Lower leg skin (tissue), 4 donors: ENCODE measurements around the gene GRIP1. TPM values are rescaled to one million over a fixed set of nuclear protein-coding genes. Genes with fewer than 3 reads are reported as not detected.

Experiments used
- DNase-seq, 2 donors: peaks; one replicate each; pipeline ENCODE4 v3.0.0-alpha.2; 2019; ENCODE audit warnings: low spot score in 2 of 2
- H3K4me3 ChIP-seq: fragments of 200-600 bp; sonication (generic); 2 replicates; pipeline ENCODE4 v1.5.1; 2017; ENCODE audit warnings: mild to moderate bottlenecking, low read depth; ENCODE audit not compliant: poor library complexity, severe bottlenecking
- CTCF ChIP-seq, 3 donors: fragments of 450-650 bp; IDR thresholded peaks; one replicate each; pipeline ENCODE4 v1.5.1; 2016; ENCODE audit warnings: antibody characterized with exemption in 3 of 3, mild to moderate bottlenecking in 3 of 3, moderate library complexity in 2 of 3
- POLR2A ChIP-seq, 2 donors: fragments of 450-650 bp; IDR thresholded peaks; one replicate each; pipeline ENCODE4 v1.6.1; 2016 to 2017; ENCODE audit warnings: antibody characterized with exemption in 2 of 2, mild to moderate bottlenecking in 1 of 2, moderate library complexity in 1 of 2
- WGBS, 2 donors: methylation state at CpG; one replicate each; pipeline ENCODE4 v1.1.5; 2018; 5-methylcytosine and 5-hydroxymethylcytosine counted together
- intact Hi-C: fragments of 100-400 bp; cut with DNase I; formaldehyde crosslinking; loops from one replicate; pipeline ENCODE4 v1.15.0; 2023; ENCODE audit warnings: low total_unique reads
- total RNA-seq, 4 donors: library from RNA; depleted of rRNA; stranded (reverse); fragments of >200 nt; gene quantifications; one replicate each; pipeline ENCODE4 v1.1.0, GENCODE V29; 2016

The GRIP1 gene
- total RNA-seq, 4 donors from 2014 or later, result 11.5 to 25.3 (median 12.3) TPM

DNA sequence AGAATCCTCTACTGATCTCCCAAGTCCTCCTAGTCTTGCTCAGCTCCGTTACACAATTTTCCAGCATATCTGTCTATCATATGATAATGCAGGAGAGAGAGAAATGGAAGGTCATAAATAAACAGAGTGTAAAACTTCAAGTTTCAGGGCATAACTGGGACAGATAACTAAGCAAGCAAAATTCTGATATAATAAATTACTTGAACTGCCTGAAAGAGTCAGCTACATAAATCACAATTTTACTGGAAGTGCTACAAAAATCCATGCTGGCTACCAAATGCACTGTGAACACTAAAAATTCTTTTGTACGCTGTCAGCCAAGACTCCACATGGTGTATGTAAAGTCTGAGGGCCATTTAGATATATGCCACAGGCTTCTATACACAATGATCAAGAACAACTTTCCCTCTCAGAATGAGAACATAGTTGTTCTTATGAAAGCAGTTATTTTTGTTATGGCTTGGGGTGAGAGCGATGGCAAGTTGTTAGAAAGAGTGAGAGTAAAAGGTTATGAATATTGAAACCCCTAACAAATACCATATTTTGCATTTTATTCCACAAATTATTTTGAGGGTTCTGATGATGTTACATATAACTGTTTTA lies 41.1 kb downstream of the GRIP1 start:
- DNase-seq, result no peak
- intact Hi-C loops, result no loop called here
- WGBS, 2 donors, result 78 to 82% methylated on average over 3 of the region's 3 CpGs
- H3K4me3 ChIP-seq, result no peak overlapping the region
- no peak for TF ChIP-seq POLR2A (IDR thresholded peaks at IDR 0.05)

GRCh38 chr12:66636771-66637170 lies 42.1 kb downstream of the GRIP1 start:
- TF ChIP-seq POLR2A (IDR thresholded peaks at IDR 0.05) (no peak), CTCF (IDR thresholded peaks at IDR 0.05) (no peak)
- no peak for DNase-seq
- H3K4me3 ChIP-seq, result no peak overlapping the region
- 65 to 73% methylated on average over 3 of the region's 3 CpGs for WGBS, 2 donors
- intact Hi-C loops, result no loop called here

DNA sequence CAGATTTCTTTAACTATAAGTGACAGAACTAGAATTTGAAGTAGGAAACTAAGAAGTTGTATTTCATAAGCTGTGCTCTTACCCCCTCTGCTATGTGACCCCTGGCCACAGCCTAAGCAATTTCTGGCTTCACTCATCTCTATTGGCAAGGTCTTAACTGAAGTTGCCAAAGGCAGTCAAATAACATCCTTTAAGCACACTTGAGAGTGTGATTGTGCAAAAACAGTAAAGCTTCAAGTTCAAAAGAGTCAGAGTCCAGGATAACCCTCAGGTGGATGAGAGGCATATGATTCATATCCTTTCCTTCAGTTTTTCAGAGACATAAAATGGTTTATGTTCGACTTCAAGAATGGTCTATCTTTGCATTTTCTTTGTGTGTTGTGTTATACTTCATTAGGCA lies 45.2 kb downstream of the GRIP1 start:
- H3K4me3 ChIP-seq, result no peak overlapping the region
- TF ChIP-seq POLR2A (IDR thresholded peaks at IDR 0.05), result no peak
- no peak for TF ChIP-seq CTCF (IDR thresholded peaks at IDR 0.05)
- intact Hi-C loops, result no loop called here
- no peak for DNase-seq
- WGBS, 2 donors, result 45 to 49% methylated on average over 1 of the region's 1 CpG

GRCh38 chr12:66629138-66629870 lies 49.6 kb downstream of the GRIP1 start:
- intact Hi-C loops, result no loop called here
- no peak for DNase-seq
- H3K4me3 ChIP-seq, result no peak overlapping the region
- TF ChIP-seq POLR2A (IDR thresholded peaks at IDR 0.05) (no peak), CTCF (IDR thresholded peaks at IDR 0.05) (no peak)
- WGBS, 2 donors, result 56 to 63% methylated on average over 5 of the region's 5 CpGs

DNA sequence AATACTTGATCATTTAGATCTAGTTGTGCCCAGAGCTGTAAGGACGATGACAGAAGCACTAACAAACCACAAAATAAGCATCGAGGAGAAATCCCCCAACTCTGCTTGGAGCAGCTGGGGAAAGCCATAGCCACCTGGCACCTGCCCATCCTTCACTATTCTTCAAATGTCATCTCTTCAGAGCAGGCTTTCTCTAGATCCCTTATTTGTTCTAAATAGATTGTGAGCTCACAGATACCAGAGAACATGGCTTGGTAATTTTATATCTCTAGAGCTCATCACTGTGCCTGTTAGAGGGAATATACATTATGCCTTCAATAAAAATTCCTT lies 50.9 kb downstream of the GRIP1 start:
- no peak for DNase-seq
- intact Hi-C loops, result no loop called here
- H3K4me3 ChIP-seq, result no peak overlapping the region
- WGBS, 2 donors, result 65 to 70% methylated on average over 2 of the region's 2 CpGs
- TF ChIP-seq CTCF (IDR thresholded peaks at IDR 0.05), result no peak

- WGBS, 2 donors, result 62 to 66% methylated on average over 4 of the region's 4 CpGs
- no peak overlapping the region for H3K4me3 ChIP-seq
- TF ChIP-seq CTCF (IDR thresholded peaks at IDR 0.05), result no peak
- DNase-seq, result no peak
- intact Hi-C loops, result no loop called here
Measured at GRCh38 chr12:66627270-66627987, 51.4 kb downstream of the GRIP1 start.
